ENCODE results near the gene MED13L. TPM values are rescaled to one million over a fixed set of nuclear protein-coding genes. Genes with fewer than 3 reads are reported as not detected.
A peak's percentile ranks its signal among the peaks of the same experiment; 100 is the strongest.

Gene MED13L
- polyA plus RNA-seq, 3 donors, result 69.2 to 91.0 (median 81.3) TPM

DNA sequence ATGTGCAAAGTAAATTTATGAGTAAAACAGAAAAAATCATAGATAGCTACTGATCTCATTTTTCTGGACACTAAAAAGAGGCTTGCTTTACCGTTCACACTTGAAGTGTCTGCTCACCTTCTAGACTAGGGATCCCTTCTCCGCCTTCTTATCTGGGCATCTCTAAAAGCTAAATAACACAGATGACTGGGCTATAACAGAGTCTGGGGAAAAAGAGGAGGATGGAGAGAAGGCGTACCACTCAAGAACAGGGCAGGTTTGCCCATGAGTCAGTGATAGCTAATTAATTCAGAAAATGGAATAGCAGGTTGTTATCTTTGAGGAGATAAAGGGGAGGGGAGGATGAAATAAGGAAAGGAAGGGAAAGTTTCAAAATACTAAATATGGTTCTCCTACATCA, 185.3 kb downstream of the MED13L start:
- DNase-seq (ENCODE audit: extremely low read depth in 1 of 11, low read depth in 9 of 11, low spot score in 4 of 11), result no peak

DNA sequence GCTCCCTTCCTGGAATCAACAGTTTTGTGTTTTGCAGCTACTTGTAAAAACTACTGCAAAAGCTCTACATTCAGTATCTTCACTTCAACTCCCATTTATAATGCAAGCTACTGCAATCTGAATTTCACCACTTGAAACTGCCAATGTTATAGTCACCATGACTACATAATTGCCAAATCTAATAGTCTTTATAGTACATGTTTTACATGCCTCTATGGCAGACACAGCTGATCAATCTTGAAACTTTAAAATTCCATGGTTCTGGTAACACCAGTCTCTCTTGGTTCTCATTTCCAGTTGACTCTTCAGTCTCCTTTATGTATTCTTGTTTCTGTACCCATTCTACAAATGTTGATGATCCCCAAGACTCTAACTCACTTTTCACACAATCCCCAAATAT, 185.9 kb downstream of the MED13L start:
- no peak for DNase-seq (ENCODE audit: extremely low read depth in 1 of 11, low read depth in 9 of 11, low spot score in 4 of 11)

DNA sequence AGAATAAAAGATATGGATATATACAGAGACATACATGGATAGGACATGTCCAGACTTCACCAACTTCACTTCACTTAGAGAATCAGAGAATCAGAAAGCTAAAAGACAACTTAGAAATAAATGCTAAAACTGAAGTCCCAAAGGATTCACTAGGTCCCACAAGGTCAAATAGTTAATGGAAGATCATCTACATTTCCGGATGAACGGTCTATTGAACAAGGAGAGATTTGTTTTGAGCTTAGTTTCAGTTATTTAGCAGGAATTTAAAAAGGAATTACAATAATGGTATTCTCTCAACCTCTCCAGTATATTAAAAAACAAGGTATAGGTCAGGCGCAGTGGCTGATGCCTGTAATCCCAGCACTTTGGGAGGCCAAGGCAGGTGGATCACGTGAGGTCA, 187.0 kb downstream of the MED13L start:
- no peak for DNase-seq (ENCODE audit: extremely low read depth in 1 of 11, low read depth in 9 of 11, low spot score in 4 of 11)

DNA sequence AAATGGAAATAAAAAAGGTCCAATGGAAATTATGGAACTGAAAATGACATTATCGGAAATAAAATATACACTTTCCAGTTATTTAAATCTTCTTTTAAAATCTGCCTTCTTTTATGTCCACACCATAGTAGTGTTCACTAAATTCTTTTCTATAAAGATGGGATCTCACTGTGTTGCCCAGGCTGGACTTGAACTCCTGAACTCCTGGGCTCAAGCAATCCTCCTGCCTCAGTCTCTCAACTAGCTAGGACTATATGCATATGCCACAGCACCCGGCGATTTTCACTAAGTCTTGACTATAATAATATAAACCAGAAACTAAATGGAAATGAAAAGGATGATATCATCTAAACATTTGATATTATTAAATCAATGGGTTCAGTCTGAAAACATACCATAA, 188.4 kb downstream of the MED13L start:
- DNase-seq (ENCODE audit: extremely low read depth in 1 of 11, low read depth in 9 of 11, low spot score in 4 of 11), result no peak

DNA sequence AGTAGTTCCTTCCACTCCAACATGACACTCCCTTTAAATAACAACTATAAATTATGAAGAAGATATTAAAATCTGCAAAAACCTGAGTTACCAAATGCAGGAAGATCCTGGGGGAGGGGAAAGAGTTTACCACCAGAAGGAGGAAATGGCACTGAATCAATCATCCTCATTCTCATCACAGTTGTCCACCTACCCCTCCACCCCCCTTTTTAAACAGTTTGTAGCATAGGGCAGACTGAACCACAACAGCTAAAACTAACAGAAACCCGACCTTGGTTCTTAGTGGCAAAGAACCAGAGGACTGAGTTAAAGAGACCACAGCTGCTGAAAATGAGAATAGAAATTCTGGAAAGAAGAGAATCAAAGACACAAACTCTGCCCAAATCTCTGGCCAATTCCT, 189.5 kb downstream of the MED13L start:
- DNase-seq (ENCODE audit: extremely low read depth in 1 of 11, low read depth in 9 of 11, low spot score in 4 of 11), result no peak

DNA sequence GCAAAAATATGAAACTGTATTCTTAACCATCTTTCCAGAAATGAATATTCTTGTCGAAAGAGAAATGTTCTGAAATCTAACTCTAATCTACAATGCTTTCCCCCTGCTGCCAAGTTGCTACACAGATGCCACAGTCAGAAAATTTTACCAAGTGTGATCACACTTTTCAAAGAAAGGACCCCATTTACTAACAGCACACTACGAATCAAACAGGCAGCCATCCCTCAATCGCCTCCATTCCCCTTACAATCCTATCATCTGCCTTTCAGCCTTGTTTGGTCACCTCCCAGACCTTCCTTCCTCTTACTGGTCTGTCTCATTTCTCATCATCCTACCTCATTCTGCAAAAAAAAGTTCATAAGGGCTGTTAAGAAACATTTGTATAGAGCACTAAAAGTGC, 190.1 kb downstream of the MED13L start:
- no peak for DNase-seq (ENCODE audit: extremely low read depth in 1 of 11, low read depth in 9 of 11, low spot score in 4 of 11)

DNA sequence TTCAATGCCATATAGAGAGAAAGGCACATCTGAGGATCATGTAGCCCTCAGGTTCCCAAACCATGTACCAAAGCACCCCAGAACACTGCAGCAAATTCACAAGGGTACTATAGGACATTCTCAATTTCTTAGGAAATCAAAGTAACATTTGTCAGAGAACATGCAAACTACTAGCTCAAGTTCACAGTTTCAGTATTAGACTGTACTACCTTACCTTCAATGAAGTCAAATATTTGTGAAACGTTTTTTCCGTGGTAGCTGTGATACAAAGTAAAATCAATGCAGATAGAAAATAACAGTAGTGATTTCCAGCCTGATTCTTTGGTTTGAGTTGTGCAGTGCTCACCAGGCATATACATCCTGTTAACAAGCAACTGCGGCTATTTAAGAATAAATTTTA, 197.1 kb downstream of the MED13L start:
- DNase-seq (ENCODE audit: extremely low read depth in 1 of 11, low read depth in 9 of 11, low spot score in 4 of 11), result no peak

DNA sequence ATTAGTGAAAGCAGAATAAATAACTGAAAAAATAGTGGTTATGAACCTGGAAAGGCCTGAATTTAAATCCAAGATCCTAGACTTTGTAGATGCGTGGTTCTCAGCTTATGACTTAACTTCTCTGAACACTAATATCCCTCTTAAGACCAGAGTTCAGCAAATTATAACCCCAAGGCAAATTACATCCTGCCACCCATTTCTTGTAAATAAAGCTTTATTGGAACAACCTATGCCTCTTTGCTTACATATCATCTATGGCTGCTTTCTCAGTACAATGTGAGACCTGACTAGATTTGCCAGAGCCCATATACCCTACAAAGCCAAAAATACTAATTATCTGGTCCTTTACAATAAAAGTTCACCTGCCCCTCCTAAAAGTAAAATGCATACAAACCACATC, 199.1 kb downstream of the MED13L start:
- DNase-seq (ENCODE audit: extremely low read depth in 1 of 11, low read depth in 9 of 11, low spot score in 4 of 11), result no peak

DNA sequence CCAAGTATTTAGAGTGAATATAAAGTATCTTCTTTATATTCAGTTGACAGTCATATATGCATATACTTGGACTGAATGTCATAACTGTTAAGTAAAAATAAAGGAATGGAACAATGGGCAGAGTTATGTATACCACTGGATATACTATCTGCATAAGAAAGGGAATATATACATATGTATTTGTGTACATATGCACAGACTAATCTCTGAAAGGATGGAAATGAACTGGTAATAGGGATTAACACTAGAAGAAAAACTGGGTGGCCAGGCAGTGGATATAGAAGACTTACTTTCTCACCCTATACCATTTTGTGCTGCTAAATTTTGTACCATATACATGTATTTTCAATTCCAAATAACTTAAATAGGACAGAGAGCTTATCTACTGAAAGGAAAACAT, 200.1 kb downstream of the MED13L start:
- DNase-seq (ENCODE audit: extremely low read depth in 1 of 11, low read depth in 9 of 11, low spot score in 4 of 11), result no peak

DNA sequence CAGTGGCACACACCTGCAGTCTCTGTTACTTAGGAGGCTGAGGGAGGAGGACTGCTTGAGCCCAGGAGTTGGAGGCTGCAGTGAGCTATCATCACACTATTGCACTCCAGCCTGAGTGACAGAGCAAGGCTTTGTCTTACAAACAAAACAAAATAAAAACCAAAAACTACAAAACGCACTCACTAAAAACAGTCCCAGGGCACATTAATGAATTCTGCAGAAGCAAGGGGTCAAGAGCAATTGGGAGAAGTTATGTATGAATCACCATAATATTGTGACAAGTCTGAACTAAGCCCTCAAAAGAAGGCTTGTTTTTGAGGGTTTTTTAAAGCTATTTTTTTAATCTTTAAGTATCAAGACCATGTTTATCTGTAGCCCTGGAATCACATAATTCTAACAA, 201.1 kb downstream of the MED13L start:
- no peak for DNase-seq (ENCODE audit: extremely low read depth in 1 of 11, low read depth in 9 of 11, low spot score in 4 of 11)

DNA sequence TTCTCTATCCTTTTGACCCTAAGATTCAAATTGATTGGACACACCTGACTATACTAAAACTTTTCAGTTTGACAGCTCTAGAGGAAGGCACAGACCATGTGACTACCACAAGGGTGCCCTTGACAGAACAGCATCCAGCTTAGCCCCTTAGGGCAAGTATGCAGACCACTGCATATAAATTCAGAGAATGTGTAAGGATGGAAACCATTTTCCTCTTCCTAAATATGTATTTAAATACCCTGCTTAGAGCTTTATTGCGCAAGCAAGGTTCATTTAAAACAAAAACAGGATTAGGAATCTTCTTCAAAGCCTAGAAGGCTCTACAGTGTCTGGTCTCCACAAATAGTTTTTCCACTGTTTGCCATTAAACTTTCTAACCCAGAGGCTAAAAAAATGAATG, 202.8 kb downstream of the MED13L start:
- no peak for DNase-seq (ENCODE audit: extremely low read depth in 1 of 11, low read depth in 9 of 11, low spot score in 4 of 11)

DNA sequence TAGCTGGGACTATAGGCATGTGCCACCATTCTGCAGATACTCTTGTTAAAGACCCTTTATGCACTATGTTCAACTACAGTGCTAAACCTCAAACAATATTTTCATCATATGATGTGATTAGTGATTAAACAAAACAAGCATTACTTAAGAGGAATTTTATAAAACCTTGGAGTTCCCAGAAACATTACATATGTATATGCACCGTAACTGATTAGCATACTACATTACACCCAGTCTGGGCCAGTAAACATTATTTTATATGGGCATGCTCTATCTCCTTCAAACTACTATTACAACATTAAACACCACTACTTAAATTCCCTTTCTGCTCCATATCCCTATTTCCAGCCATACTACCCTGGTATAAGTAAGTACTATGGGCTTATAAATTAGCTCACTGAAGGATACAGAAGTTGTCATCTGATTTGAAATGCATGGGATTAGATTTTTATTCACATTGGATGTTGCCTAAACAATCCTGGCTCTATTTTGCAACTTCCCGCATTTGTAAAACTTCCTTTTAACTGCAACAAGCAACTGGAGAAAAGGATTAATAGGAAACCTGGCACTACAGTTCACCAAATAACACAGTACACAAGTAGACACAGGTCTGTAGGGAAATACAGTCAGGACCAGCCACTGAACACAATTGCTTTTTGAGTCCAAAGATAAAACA, 205.8 kb downstream of the MED13L start:
- no peak for DNase-seq (ENCODE audit: extremely low read depth in 1 of 11, low read depth in 9 of 11, low spot score in 4 of 11)

DNA sequence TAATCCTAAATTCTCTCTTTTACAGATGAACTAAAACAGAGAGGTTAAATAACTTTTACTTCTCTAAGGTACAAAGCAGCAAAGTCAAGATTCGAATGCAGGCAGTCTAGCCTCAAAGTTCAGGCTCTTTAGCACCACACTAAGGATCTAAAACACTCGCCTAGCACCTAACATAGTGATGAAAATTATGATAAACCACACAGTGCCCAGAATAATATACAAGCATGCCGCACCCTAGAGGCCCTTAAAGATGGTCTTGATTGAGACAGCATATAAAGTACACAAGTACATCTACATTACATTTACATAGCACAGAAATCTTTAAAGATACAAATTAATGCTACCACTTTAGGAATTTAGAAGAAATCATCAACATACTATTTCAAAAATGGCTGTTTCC, 207.0 kb downstream of the MED13L start:
- no peak for DNase-seq (ENCODE audit: extremely low read depth in 1 of 11, low read depth in 9 of 11, low spot score in 4 of 11)

DNA sequence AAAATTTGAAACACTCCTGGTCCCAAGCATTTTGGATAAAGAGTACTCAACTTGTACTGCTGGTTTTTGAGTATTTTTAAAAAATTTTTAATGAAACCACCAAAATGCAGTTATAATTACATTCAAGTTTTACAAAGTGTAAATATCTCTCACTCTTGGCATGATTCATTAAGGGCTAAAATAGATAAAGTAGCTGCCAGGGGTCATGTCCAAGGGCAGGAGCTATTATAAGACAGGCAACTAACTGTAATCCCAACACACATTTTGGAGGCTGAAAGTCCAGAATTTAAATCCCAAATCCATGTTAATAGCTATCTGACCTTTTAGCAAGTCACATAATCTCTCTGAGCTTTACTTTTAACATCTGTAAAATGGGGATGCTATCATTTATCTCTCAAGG, 207.6 kb downstream of the MED13L start:
- no peak for DNase-seq (ENCODE audit: extremely low read depth in 1 of 11, low read depth in 9 of 11, low spot score in 4 of 11)

DNA sequence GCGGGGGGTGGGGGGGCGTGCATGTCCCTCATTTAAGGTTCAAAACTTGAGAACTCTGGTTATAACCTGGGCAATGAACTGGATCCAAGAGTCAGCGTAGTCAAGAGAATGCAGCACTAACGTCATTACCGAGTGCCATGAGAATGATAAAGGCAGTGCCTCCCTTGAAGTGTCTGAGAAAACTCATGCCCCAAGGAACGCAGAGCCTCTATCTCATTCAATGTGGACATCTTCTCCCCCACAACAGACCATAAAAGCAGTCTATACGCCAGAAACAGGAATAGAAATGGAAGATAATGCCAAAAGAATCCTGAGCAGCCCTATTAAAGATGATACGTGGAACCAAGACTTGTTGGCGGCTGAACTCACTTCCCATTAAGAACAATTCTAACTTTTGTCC, 208.6 kb downstream of the MED13L start:
- no peak for DNase-seq (ENCODE audit: extremely low read depth in 1 of 11, low read depth in 9 of 11, low spot score in 4 of 11)

DNA sequence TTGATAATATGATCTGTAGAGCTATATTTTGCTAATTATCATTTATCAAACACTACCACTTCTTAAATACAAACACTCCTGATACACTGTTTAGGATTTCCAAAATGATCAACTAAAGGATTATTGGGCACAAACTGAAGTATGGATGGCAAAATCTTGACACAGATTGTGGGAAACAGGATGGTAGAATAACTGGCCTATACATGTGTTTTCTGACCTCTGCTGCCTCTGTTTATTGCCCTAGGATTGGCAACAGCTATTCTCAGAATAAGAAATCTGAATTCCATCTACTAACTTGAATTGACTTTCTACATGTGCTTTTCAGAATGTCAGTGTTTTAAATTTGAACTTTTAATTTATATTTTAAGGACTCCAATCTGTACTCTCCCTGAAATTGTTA, 209.1 kb downstream of the MED13L start:
- no peak for DNase-seq (ENCODE audit: extremely low read depth in 1 of 11, low read depth in 9 of 11, low spot score in 4 of 11)

DNA sequence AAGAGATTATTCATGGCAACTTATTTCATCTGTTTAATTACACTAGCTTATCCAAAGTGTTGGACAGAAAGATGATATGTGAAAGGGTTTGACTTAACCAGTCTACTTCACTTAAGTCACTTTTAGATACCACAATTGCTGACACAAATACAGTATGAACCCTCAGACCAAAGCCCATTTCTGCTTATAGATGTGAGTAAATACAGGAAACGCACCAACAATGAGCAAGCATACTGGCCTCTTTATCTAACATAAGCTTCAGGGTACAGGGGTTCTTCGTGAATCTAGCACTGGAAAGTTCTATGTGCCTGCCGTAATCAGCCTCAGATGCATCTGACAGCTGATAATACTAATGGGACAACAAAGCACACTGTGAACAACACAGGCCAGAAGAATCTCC, 209.6 kb downstream of the MED13L start:
- no peak for DNase-seq (ENCODE audit: extremely low read depth in 1 of 11, low read depth in 9 of 11, low spot score in 4 of 11)

DNA sequence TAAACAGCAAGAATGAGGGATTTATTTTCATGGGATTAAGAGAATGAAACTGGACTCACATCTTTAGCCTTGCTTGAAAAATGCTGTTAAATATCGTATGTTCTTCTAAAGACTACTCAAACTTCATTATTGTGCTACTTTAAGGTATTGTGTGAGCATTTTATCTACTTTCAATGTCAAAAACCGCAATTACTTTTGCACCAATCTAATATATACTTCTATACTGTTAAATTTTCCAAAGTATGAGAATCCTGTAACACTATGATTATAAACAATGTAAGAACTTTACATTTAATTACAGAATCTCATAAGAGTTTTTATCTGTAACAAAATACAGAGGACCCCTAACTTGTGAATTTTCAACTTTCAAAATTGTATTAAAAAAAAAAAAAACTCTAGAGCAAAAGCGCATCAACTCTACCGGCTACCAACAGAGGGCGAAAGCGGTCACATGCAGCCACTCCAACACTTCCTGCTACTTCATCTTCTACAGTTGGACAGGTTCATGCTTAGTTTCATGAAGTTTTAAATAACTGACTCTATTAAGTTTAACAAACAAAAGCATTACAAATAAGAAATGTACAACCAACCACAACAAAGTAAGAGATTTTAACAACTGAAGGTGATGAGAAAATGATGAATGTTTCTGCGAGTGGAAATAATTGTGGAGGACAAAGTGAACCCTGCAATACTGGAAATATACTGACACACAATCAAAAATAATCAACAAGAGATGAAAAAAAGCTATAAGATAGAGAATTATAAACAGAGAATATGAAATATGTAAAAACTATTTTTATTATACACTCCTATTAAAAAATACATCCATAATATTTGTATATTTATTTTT, 210.9 kb downstream of the MED13L start:
- peak in 4 of 11 donors; percentile 21 to 33 (median 25) for DNase-seq (ENCODE audit: extremely low read depth in 1 of 11, low read depth in 9 of 11, low spot score in 4 of 11)

DNA sequence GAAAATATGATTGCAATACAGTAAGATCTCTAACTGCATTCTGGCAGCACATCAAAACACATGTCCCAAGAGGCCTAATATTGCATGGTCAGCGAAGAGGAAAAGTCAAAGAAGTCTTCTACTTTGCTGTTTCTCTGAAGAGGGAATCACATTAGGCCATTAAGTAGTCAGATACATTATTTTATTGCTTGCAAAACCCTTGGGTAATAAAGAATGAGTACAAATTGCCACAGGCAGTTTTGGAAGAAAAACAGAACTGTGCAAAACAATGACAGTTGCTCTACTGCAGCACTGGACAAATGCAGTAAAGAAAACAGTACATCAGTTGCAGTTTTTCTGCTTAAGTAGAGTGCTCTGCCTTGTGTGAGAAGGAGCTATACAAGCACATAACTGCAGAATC, 211.9 kb downstream of the MED13L start:
- peak in 4 of 11 donors; percentile 20 to 37 (median 29) for DNase-seq (ENCODE audit: extremely low read depth in 1 of 11, low read depth in 9 of 11, low spot score in 4 of 11)

DNA sequence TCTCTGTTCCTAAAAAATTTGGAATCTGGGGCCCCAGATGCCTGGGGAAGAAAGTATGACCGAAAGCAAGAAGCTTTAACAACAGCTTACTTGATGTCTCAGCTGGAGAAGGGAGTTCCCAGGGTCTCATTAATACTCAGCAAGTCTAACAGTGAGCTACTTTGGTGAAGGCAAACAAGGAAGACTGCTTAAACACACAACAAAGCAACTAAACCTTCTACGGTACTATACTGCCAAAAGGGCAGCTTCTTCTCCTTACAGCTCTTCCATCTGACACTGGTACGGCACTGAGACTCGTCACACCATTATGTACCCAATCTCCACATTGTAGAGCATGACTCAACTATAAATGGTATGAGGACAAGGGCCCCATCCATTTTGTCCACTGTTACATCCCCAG, 213.0 kb downstream of the MED13L start:
- DNase-seq (ENCODE audit: extremely low read depth in 1 of 11, low read depth in 9 of 11, low spot score in 4 of 11), result no peak

DNA sequence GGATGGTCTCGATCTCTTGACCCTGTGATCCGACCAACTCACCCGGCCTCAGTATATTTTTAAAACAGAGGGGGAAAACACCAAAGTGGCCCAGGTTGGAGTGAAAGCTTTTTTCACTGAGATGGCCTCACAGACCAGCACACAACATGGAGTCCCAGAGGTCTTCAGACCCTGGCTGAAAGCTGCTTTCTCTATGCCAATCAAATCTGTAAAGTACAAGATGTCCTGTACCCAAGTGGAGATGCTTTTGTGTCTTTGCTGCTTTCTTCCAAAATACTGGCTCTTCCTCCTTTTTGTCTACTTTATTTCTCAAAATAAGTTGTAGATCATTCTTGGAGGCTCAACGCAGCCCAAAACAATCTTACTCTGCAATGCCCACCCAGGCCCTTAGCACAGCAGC, 214.8 kb downstream of the MED13L start:
- DNase-seq (ENCODE audit: extremely low read depth in 1 of 11, low read depth in 9 of 11, low spot score in 4 of 11), result no peak
